GM19438 (cell line): Measurements from ENCODE around the gene RNF144B.
"Not testable (repeated sequence)": the region's sequence is repeated elsewhere in the genome, so short reads cannot be mapped to it uniquely, and the experiment has no call there.

Source experiments
- ATAC-seq: cut with Tn5 transposase; IDR thresholded peaks from one replicate; pipeline ENCODE4 v1.9.1; 2021; ENCODE audit warnings: low read depth; ENCODE audit not compliant: unreplicated experiment

The RNF144B gene

DNA sequence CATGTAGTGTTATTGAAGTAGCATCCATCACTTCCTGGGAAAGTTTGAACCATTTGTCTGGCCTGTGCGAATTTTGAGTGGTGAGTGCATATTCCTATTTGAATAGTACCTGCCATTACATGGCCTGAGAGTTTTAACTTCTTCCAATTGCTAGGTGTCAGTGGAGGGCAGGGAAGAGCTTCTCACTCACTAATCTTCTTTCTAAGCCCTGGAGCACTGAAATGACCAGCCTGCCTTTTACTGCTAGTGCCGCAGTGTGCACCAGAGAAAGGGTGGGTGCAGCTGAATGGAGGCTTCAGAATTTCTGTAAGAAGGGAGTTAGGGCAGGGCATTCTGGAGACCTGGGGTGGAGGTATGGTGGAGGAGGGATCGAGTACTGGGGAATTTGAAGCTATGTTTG lies 45.5 kb downstream of the RNF144B start:
- ATAC-seq, result no peak

- ATAC-seq, result no peak
Observed at GRCh38 chr6:18433059-18433458, 45.9 kb downstream of the RNF144B start.

DNA sequence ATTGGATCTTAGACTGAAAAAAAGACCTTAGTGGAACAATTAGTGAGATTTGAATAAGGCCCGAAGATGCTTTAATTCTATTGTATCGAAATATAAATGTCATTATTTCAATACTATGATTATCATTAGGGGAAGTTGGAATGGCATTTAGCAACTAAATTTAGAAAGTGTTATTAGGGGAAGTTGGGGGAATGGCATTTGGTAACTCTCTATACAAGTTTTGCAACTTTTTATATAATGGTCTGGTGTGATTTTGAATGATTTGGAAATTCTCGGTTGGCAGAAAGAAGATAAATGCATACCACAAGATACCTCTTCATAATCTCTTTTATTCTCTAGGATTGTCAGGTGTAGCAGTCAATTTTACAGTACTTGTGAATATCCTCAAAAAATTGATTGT lies 49.2 kb downstream of the RNF144B start:
- no peak for ATAC-seq

GRCh38 chr6:18439581-18439980 lies 52.4 kb downstream of the RNF144B start:
- ATAC-seq, result no peak

DNA sequence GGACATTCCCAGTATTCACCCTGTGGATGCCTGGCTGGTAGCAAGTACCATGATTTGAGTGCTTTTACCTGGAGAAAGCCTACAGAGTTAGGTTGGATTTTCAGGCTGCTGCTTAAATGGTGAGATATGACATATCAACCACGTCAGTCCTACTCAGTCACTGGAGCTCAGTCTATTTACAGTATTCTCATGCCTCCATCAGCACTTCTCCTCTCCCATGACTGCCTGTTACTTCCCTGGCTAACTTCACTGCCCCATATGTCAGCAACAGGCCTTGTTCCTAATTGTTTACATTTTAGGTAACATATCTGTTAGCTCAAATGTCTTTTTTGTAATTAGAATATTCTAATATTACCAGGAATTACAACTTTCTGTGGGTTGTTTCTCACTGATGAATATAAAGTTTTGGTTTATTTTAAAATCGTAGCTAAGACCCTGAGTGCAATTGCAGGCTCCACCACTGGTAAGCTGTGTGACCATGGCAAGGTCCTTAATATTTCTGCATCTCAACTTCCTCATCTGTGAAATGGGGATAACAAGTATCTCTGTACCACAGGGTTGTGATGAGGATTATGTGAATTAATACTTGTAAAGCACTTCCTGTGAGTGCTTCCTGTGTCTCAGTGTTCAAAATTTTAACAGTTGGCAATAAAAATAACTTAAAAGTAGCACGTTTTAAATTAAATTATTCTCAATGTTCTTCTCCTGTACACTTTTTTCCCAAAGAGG lies 54.3 kb downstream of the RNF144B start:
- no peak for ATAC-seq

DNA sequence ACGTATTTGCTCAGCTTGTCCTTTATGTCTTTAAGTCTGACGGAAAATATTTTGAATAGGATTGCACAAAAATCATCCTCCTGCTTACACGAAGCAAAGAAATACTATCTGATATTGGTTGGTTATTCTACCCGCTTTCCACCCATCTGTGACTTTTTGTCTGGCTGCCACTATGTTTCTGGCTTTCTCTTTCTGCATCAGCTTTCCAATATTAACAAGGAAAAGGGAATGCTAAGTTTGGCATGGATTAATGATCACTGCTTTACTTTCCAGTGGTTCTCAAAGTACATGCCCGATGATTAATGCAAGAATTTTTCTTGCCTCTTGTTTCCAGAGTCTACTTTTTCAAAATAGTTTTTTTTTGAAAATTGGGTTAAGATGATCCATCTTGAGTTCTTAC lies 57.0 kb downstream of the RNF144B start:
- ATAC-seq, result no peak

- no peak for ATAC-seq
Observed at GRCh38 chr6:18445228-18445627, 58.1 kb downstream of the RNF144B start.

GRCh38 chr6:18446771-18447170 lies 59.6 kb downstream of the RNF144B start:
- no peak for ATAC-seq

DNA sequence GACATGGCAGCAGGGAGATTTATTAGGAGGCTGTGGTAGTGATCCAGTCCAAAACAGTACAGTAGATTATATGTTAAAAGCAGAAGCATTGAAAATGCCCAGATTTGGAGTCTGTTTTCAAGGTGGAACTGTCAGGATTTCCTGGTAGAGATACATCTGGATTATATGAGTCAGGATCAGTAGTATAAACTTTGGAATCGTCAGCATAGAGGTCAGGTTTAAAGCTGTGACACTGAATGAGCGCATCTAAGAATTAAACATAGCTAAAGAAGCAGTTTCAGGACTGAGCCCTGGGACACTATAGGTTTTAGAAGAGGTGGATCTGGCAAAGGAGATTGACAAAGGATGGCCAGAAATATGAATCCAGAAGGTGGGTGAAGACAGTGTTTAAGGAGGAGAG lies 60.4 kb downstream of the RNF144B start:
- ATAC-seq, result no peak

GRCh38 chr6:18451756-18452155 lies 64.6 kb downstream of the RNF144B start:
- ATAC-seq, result no peak

DNA sequence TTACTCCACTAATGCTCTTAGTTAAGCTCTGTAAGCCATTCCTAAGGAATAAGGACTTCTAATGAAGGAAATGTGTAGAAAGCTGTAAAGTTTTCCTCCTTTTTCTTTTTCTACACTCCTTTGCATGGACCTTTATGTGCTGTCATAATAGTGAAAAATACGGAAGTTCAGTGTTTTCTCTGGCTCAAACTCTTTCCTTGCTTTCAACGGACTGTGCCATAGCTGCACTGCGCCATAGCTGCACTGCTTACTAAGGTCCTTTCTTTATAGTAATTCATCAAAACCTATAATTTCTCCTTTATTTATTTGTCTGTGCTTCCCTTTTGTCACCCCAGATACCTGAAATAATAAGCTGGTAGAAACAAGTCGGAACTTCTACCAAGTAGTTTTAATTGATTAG lies 67.3 kb downstream of the RNF144B start:
- ATAC-seq, result no peak

- ATAC-seq, result no peak
Observed at GRCh38 chr6:18457065-18457737, 70.1 kb downstream of the RNF144B start.

GRCh38 chr6:18458086-18458485 lies 70.9 kb downstream of the RNF144B start:
- not testable (repeated sequence) for ATAC-seq

GRCh38 chr6:18463429-18463828 lies 76.3 kb downstream of the RNF144B start:
- ATAC-seq, result no peak

DNA sequence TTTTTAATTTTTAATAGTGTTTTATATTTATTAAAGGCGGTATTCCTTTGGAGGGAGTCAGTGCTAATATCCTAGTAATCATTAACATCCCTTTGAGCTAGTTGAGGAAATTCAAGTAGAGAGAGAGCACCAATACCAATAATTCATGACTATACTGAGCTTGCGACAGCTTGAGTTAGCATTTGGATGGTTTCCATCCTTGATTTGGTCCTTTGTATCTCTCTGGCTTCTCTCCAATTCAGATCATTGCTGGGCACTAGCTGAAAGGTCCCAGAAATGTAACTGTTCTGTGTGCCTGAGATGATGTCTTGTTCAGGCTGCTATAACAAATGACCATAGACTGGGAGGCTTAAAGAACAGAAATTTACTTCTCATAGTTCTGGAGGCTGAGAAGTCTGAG lies 77.0 kb downstream of the RNF144B start:
- no peak for ATAC-seq

DNA sequence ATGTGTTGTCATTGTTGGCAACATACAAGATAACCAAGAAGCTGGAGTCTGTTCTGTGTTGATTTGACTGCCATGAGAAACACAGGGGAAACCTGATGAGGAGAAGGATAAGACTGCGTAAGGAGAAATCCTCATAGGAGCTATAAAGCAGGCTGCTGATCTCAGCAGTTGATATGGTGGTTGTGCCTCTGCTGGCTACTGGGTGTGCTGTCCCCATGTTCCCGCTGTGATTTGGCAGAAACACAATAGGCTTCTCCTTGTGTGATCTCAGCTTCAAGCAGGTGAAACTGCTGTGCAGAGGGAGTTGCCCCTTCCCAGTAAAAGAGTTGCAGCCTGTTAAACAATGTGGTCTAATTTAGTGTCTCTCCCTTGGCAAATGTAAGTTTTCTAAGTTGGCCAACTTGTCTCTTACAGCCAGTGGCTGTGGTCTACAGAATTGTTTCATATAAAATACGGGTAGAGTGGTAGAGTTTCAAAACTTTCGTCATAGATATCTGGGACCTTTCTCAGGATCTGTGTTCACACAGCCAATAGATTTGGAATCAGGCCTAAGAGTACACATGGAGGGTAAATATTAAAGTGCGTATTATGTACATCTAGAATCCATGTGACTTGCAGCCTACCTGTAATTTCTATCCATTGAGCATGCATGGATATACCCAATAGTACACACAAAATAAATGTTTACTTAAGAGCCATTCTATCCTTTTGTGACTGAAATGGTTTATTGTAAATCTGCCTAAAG lies 78.4 kb downstream of the RNF144B start:
- no peak for ATAC-seq

DNA sequence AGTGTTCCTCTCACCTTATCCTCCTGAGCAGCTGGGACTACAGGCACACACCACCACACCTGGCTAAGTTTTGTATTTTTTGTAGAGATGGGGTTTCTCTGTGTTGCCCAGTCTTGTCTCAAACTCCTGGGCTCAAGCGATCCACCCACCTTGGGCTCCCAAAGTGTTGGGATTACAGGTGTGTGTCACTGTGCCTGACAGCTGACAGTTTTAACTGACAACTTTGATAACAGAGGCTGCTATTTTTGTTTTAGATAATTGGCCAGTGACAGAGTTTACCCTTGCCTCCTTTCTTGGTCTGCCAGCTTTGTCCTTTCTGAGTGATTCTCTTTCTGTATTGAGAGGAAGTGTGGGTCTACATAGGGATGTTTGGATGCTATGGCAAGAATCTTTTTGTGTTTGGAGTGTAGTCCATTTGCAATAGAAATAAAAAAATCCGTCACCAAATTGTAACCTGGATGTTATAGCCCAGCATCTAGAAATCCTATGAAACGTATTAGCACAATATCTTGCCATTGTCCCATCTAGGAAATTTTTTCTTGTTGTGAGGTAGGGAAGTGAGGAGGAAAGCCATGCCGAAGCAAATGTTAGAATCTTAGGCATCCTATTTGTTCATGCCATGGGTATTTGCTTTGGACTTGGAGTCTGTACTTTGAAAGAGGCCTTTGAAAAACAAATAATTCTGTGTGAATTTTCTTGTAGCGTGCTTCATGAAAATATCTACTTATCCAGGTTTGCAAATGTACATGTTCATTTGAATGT lies 80.8 kb downstream of the RNF144B start:
- ATAC-seq, result no peak

- no peak for ATAC-seq
Observed at GRCh38 chr6:18468503-18468843, 81.3 kb downstream of the RNF144B start.

DNA sequence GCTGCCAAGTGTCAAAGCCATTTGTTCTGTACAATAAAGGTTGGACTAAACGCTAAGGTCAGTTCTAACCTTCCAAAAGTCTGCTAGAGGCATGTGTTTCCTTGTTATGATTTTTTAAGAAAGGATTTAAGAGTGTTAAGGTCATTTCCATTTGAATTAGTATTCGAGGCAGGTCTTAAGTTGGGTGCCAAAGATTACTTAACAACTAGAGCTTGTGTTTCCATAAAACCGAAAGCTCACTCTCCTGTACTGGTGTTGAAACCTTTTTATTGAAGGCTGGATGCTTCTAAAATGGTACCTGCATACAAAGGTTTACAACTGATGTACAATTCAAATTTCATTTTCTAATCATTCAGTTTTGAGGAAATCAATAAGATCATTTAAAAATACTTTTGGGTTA lies 82.4 kb downstream of the RNF144B start:
- no peak for ATAC-seq

- no peak for ATAC-seq
Observed at GRCh38 chr6:18471232-18471964, 84.2 kb downstream of the RNF144B start.
